Placental pericyte (primary cell): ENCODE results near the gene CSF2. TPM values are rescaled to one million over a fixed set of nuclear protein-coding genes. Genes with fewer than 3 reads are reported as not detected.

Experiments used
- small RNA-seq: library from RNA; depleted of rRNA; stranded (forward); fragments of <200 nt; gene quantifications from one replicate; pipeline ENCODE3, GENCODE V24; 2012; ENCODE audit warnings: low replicate concordance
- total RNA-seq: library from RNA; depleted of rRNA; stranded (reverse); fragments of >200 nt; gene quantifications from 2 replicates; pipeline ENCODE4 v1.2.3, GENCODE V29; 2012

Gene CSF2
- 0.66 and 5.3 TPM in 2 replicates for total RNA-seq

GRCh38 chr5:132073231-132074013 lies at the start of gene CSF2:
Gene CSF2, plus strand, starts transcription at chr5:132073789. Its CDS starts 35 bp downstream, at chr5:132073824.

GRCh38 chr5:132060501-132061161 lies 13.0 kb upstream of the CSF2 start, which contains the start of gene IL3:
Gene IL3, plus strand, starts transcription at chr5:132060655. Its CDS starts 52 bp downstream, at chr5:132060707.

Small RNAs within 50 kb of the gene (small RNA-seq; reads per million reads assigned to genes)
- gene RF00285, result not detected

Other genes with a start within 250 kb of the CSF2 start
- not detected in 2 replicates for gene MEIKIN, start 128.1 kb upstream of the CSF2 start, total RNA-seq
- not detected in 2 replicates for gene ACSL6, start 62.1 kb upstream of the CSF2 start, total RNA-seq
- gene IL3, start 13.1 kb upstream of the CSF2 start, total RNA-seq, result not detected in 2 replicates
- 168 and 206 TPM in 2 replicates for gene P4HA2, start 154.1 kb downstream of the CSF2 start, total RNA-seq
- 26.9 and 91.1 TPM in 2 replicates for gene PDLIM4, start 183.9 kb downstream of the CSF2 start, total RNA-seq
- 12.5 and 34.1 TPM in 2 replicates for gene SLC22A4, start 220.6 kb downstream of the CSF2 start, total RNA-seq